Mammary epithelial cell (primary cell): ENCODE measurements around the gene RHNO1.

ENCODE experiments used
- EZH2 ChIP-seq: IDR thresholded peaks from 2 replicates; pipeline ENCODE4 v1.6.1; 2012; ENCODE audit warnings: low read length, inconsistent platforms, borderline replicate concordance
- TF ChIP-seq, protein P1 (sequence below), 2 donors: IDR thresholded peaks in 1 of 2; conservative IDR thresholded peaks in 1 of 2; 2 replicates each; pipeline ENCODE4 v1.5.1; 2011 to 2012; ENCODE audit warnings: inconsistent platforms in 2 of 2, low read length in 2 of 2, mild to moderate bottlenecking in 2 of 2, control low read depth in 1 of 2, low read depth in 1 of 2; ENCODE audit not compliant: insufficient read depth in 1 of 2; ENCODE audit errors: extremely low read depth in 1 of 2

DNA sequence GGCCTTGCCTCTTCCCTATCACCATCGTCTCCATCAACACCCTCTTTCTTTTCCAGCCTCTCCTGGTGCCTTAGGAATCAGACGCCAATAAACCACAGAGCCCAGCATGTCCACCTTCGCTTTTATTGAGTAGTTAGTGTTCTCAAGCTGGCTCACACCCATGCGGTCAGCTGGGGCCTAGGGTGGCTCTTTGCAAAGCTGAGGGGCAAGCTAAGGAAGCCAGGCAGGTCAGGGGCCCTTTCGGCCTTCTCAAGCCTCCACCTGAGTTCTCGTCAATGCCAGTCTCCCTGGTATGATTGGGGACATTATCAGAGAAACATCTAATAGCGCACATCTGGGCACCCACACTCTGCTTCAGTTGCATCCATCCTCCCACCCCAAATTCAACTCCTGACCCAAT lies 19.4 kb upstream of the RHNO1 start:
- TF ChIP-seq, protein P1, sequence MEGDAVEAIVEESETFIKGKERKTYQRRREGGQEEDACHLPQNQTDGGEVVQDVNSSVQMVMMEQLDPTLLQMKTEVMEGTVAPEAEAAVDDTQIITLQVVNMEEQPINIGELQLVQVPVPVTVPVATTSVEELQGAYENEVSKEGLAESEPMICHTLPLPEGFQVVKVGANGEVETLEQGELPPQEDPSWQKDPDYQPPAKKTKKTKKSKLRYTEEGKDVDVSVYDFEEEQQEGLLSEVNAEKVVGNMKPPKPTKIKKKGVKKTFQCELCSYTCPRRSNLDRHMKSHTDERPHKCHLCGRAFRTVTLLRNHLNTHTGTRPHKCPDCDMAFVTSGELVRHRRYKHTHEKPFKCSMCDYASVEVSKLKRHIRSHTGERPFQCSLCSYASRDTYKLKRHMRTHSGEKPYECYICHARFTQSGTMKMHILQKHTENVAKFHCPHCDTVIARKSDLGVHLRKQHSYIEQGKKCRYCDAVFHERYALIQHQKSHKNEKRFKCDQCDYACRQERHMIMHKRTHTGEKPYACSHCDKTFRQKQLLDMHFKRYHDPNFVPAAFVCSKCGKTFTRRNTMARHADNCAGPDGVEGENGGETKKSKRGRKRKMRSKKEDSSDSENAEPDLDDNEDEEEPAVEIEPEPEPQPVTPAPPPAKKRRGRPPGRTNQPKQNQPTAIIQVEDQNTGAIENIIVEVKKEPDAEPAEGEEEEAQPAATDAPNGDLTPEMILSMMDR (conservative IDR thresholded peaks at IDR 0.05 in 1 of 2, IDR thresholded peaks at IDR 0.05 in 1 of 2; ENCODE audit: extremely low read depth in 1 of 2, insufficient read depth in 1 of 2, low read depth in 1 of 2, low read length in 2 of 2): no peak
- TF ChIP-seq EZH2: no peak
